A204.1 (cell line): ENCODE data around the gene MED15.
A peak's percentile ranks its signal among the peaks of the same experiment; 100 is the strongest.

Experiments
- FAIRE-seq: peaks from 2 replicates; lab custom pipeline; 2012; peaks lifted over from hg19 to GRCh38; lab: Jason Lieb, UNC

Gene MED15

DNA sequence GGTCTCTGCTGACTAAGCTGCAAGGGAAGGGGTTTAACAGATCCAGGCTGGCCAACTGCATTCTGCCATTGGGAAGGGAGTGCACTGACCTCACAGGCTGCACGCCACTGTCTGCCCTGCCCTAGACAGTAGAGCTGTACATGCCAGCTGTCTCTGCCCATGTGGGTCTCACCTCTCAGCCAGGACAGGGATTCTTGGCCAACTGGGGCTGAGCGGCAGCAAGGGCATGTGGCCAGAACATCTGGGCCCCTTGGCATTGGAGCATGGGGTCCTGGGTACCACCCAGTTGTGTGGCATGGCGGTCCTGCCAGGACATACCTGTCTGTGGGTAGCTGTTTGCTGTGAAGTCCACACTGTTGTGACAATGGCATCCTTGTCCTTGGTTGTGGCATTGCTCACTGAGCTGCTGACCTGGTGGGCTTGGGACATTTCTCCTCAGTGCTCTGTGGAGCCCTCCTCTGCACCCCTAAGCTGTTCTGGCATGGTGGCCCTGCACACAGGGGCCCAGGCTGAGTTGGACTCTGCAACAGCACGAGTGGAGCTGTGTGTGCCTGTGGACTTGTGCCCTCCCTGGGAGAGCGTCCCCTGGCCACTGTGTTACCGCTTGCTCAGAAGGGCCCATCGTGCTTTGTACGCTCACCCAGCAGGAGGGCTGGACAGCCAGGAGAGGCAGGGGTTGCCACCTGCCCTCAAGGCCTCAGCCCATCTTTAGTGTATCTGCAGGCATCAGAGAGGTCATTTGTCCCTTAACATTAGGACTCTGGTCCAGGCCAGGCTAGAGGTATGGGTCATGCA is 46.7 kb downstream of the MED15 start:
- FAIRE-seq: no peak

DNA sequence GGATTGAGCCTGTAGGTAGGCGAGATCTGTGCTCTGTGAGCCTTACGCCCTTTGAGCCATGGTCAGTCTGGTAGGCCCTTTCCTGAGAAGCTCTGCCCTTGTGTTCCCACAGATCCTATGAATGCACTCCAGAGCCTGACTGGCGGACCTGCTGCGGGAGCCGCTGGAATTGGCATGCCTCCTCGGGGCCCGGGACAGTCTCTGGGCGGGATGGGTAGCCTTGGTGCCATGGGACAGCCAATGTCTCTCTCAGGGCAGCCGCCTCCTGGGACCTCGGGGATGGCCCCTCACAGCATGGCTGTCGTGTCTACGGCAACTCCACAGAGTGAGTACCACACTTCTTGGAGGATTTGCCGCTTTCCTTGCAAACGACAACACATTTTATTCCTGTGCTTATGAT is 47.4 kb downstream of the MED15 start:
- FAIRE-seq: no peak

DNA sequence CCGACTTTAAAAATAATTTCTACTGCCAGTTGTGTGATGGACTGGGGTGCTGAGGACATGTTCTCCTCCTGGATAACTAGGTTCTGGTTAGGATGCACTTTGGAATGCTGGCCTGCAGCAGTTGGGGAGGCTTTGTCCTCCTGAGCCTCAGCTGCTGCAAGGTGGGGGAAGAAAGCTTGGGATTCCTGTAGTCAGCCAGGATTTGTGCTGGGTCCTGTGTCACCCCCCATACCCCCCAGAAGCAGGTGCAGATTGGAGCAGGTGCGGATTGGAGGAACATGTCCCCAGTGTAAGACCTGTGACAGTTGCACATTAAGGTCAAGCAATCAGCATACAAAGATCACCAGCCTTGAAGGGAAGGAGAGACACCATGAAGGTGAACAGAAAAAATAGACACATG is 51.1 kb downstream of the MED15 start:
- no peak for FAIRE-seq

DNA sequence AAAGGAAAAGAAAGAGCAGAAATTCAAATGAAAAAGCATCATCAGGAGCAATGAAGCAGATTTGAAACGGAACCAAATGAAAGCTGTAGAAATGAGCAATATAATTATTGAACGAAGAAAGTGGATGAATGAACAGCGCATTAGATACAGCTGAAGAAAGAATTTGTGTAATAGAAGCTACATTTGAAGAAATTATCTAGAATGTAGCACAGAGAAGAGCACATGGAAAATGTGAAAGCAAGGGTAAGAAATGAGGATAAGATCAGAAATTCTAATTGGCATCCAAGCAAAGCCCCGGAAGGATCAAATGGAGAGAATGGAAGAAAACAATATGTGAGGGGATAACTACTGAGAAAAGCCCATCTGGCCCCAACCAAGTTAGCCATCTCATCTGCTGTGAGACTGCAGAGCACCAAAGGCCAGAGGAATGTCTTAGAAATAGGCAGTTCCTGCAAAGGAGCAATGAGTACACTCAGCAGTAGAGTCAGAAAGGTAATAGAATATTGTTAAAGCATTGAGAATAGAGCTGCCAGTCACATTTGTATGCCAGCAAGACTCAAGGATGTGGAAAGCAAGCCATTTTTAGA is 51.9 kb downstream of the MED15 start:
- FAIRE-seq: no peak

- FAIRE-seq: peak; percentile 11
These were observed 53.3 kb downstream of the MED15 start for GRCh38 chr22:20560716-20561115.

- no peak for FAIRE-seq
These were observed 54.5 kb downstream of the MED15 start for GRCh38 chr22:20561882-20562281.

GRCh38 chr22:20562607-20563465 is 55.4 kb downstream of the MED15 start:
- no peak for FAIRE-seq

DNA sequence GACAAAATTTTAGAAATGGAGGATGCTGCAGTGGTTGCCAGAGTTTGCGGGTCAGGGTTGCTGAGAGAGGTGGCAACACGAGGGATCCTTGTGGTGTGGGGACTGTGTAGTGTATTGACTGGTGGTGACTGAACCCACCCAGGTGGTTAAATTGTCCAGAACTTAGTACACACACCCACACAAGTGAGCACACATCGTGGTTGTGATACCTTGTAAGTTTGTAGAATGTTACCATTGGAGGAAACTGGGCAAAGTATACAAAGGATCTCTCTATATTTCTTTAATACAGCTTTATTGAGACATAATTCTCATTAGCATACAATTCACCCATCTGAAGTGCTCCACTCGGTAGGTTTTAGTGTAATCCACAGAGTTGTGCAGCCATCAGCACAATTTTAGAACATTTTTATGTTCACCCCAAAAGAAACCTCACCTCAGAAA is 56.1 kb downstream of the MED15 start:
- no peak for FAIRE-seq

- FAIRE-seq: no peak
These were observed 56.5 kb downstream of the MED15 start for GRCh38 chr22:20563941-20564371.

DNA sequence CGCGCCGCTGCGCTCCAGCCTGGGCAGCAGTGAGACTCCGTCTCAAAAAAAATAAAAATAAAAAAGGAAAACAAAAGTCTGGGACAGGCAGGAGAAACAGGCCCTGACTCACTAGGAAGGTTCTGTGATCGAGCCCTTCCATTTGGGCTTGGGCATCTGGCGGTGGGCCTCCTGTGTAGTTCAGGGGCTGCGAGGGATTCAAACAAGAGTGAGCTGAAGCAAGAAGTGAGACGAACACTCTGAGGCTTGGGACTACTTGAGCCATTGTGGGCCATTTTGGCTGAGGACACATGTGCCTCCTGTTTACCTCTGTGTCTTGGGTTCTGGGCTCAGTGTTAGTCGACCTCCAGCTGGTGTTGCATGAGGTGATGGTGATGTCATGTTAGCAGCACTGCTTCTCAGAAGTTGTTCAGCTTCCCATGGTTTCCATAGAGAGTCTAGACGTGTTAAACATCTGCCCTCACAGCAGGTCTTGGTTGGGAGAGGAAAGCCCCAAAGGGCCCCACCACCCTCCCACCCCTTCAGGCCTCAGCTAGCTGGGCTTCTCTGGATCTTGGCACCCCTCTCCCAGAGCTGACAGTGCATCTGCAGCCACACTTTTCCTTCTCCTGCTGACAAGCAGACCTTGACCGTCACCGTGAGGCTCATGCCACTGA is 57.8 kb downstream of the MED15 start:
- no peak for FAIRE-seq

GRCh38 chr22:20565761-20566160 is 58.4 kb downstream of the MED15 start:
- no peak for FAIRE-seq

DNA sequence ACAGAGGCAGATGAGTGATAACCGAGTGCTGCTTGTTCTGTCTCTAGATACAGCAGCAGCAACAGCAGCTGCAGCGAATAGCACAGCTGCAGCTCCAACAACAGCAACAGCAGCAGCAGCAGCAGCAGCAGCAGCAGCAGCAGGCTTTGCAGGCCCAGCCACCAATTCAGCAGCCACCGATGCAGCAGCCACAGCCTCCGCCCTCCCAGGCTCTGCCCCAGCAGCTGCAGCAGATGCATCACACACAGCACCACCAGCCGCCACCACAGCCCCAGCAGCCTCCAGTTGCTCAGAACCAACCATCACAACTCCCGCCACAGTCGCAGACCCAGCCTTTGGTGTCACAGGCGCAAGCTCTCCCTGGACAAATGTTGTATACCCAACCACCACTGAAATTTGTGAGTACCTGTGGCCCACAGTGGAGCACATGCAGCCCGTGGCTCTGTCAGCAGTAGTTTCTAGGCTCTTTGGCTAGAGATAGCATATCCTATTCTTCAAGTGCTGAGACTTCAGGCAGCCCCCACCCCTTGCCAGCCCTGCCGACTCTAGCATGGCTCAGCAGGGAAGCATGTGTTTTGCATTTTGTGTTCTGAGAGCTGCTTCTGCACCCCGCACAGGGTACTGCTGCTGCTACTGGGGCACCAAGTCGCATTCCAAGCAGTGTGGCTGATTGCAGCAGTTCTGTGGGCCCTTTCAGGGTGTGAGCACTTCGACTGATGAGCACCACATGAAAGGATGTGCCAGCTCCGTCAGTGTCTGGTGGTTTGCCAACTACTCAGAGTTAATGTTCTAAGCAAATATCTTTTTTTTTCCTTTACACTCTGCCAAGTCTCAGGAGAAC is 59.2 kb downstream of the MED15 start:
- FAIRE-seq: no peak

GRCh38 chr22:20567371-20567847 is 60.0 kb downstream of the MED15 start:
- FAIRE-seq: no peak

DNA sequence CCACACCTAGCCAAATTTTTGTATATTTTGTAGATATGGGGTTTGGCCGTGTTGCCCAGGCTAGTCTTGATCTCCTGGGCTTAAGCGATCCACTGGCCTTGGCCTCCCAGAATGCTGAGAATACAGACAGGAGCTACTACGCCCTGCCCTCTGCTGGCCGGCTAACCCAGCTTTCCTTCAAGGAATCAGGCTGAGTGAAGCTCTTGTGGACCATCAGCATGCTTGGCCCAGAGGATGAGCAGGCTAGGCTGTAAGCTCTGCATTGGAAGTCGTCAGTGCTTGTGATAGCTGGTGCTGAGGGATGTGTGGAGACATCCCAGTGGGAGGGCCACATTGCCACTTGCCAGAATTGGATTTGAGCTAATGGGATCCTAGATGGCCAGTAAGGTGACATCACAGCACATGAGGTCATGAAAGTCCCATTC is 60.6 kb downstream of the MED15 start:
- no peak for FAIRE-seq

GRCh38 chr22:20568502-20569058 is 61.2 kb downstream of the MED15 start:
- FAIRE-seq: no peak

- FAIRE-seq: no peak
These were observed 61.9 kb downstream of the MED15 start for GRCh38 chr22:20569059-20570058.

DNA sequence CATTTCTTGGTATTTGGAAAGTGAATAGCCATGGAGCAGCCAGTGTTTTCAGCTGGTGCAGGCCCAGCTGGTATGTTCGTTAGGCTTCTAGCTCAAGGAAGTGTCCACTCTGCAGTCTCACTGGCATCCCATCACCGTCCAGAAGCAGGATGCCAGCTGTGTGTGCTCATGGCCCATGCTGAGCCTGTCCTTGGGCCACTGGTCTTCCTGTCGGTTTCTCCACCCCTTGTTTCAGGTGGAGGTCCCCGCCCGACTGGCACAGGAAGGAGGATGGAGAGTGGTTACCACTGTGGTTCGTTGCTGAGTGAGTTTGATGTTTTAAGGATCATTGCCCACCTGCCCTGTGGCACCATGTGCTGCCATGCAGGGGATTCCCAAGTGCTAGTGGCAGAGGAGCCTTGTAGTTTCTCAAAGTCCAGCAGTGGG is 63.7 kb downstream of the MED15 start:
- no peak for FAIRE-seq

DNA sequence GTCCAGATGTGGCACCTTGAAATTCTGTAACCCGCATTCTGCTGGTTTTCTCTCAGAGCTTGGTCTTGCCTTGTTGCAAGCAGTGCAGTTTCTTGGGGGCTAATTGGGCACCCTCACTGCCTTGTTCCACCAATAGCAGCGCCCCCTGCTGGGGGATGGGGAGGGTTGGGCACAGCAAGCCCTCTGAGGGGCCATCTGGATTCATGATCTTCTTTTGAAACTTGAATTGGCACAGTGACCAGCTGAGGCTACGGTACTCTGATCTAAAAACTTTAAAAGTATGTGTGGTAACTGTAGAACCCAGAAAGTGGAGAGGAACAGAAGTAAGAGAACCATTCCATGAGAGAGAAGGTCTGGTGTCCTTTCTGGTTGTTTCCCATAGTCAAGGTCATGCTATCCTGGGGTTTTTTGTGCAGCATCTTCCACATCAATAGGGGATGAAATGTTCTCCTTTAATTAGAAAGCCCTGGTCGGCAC is 64.2 kb downstream of the MED15 start:
- FAIRE-seq: no peak

DNA sequence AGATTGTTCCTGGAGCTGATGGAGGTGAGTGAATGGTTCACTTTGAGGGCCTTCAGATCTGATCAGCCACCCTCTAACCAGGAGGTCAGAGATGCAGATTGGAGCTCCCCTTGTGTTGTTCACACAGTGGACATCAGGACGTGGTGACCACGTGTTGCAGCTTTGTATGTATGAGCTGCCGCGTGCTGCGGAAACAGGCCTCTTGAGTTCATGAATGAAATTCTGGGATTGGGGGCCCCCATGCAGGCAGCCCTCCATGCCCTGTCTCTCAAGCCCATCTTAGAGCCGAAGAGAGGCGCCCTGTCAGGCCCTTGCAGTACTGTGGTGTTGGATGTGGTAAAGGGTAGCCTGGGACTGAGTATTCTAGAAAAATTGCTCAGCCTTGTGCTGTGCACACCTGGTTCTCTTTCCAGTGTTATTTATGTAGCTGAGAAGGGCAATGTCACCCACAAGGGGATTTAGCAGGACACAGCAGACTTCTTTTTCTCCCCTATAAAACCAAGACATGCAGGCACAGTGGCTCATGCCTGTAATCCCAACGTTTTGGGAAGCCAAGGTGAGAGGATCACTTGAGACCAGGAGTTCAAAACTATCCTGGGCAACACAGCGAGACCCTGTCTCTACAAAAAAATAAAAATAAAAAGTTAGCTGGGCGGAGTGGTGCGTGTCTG is 64.9 kb downstream of the MED15 start:
- FAIRE-seq: no peak
